ENCODE results near the gene C2CD3.

DNA sequence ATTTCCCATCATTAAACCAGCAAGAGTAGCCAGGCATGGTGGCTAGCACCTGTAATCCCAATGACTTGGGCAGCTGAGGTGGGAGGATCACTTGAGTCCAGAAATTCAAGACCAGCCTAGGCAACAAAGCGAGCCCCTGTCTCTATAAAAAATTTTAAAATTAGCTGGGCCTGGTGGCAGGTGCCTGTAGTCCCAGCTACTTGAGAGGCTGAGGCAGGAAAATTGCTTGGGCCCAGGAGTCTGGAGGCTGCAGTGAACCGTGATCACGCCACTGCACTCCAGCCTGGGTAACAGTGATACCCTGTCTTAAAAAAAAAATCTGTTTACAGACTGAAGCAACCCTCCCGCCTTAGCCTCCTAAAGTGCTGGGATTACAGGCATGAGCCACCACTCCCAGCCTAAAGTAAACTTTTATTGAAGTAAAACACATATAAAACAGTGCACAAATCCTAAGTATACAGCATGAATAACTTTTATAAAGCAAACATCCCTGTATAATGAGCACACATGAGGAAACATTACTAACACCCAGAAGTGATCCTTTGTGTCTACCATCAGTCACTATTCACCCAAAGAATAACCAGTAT lies 174.5 kb downstream of the C2CD3 start:
- no peak for TF ChIP-seq ZBED1 (IDR thresholded peaks at IDR 0.05; ENCODE audit: borderline replicate concordance)
- TF ChIP-seq EZH2 (IDR thresholded peaks at IDR 0.05; ENCODE audit: borderline replicate concordance, control insufficient read depth, low read depth, low read length) = no peak
- TF ChIP-seq ZBTB40 (IDR thresholded peaks at IDR 0.05; ENCODE audit: borderline replicate concordance) = no peak
- TF ChIP-seq, protein P1, sequence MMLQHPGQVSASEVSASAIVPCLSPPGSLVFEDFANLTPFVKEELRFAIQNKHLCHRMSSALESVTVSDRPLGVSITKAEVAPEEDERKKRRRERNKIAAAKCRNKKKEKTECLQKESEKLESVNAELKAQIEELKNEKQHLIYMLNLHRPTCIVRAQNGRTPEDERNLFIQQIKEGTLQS (IDR thresholded peaks at IDR 0.05; ENCODE audit: borderline replicate concordance, extremely low read depth, low read depth, low read length) = no peak
- no peak for TF ChIP-seq CREM (IDR thresholded peaks at IDR 0.05; ENCODE audit: low read depth)
- TF ChIP-seq, protein P2, sequence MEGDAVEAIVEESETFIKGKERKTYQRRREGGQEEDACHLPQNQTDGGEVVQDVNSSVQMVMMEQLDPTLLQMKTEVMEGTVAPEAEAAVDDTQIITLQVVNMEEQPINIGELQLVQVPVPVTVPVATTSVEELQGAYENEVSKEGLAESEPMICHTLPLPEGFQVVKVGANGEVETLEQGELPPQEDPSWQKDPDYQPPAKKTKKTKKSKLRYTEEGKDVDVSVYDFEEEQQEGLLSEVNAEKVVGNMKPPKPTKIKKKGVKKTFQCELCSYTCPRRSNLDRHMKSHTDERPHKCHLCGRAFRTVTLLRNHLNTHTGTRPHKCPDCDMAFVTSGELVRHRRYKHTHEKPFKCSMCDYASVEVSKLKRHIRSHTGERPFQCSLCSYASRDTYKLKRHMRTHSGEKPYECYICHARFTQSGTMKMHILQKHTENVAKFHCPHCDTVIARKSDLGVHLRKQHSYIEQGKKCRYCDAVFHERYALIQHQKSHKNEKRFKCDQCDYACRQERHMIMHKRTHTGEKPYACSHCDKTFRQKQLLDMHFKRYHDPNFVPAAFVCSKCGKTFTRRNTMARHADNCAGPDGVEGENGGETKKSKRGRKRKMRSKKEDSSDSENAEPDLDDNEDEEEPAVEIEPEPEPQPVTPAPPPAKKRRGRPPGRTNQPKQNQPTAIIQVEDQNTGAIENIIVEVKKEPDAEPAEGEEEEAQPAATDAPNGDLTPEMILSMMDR (IDR thresholded peaks at IDR 0.05 in 2 of 3, conservative IDR thresholded peaks at IDR 0.05 in 1 of 3; ENCODE audit: control insufficient read depth in 2 of 3, extremely low read depth in 1 of 3, insufficient read depth in 1 of 3, low read depth in 3 of 3, low read length in 3 of 3) = no peak
- no peak for TF ChIP-seq ZZZ3 (IDR thresholded peaks at IDR 0.05; ENCODE audit: control insufficient read depth, insufficient read length, low read depth)
- TF ChIP-seq RAD21 (IDR thresholded peaks at IDR 0.05; ENCODE audit: insufficient read depth, low read depth, low read length) = no peak
- TF ChIP-seq, protein P3, sequence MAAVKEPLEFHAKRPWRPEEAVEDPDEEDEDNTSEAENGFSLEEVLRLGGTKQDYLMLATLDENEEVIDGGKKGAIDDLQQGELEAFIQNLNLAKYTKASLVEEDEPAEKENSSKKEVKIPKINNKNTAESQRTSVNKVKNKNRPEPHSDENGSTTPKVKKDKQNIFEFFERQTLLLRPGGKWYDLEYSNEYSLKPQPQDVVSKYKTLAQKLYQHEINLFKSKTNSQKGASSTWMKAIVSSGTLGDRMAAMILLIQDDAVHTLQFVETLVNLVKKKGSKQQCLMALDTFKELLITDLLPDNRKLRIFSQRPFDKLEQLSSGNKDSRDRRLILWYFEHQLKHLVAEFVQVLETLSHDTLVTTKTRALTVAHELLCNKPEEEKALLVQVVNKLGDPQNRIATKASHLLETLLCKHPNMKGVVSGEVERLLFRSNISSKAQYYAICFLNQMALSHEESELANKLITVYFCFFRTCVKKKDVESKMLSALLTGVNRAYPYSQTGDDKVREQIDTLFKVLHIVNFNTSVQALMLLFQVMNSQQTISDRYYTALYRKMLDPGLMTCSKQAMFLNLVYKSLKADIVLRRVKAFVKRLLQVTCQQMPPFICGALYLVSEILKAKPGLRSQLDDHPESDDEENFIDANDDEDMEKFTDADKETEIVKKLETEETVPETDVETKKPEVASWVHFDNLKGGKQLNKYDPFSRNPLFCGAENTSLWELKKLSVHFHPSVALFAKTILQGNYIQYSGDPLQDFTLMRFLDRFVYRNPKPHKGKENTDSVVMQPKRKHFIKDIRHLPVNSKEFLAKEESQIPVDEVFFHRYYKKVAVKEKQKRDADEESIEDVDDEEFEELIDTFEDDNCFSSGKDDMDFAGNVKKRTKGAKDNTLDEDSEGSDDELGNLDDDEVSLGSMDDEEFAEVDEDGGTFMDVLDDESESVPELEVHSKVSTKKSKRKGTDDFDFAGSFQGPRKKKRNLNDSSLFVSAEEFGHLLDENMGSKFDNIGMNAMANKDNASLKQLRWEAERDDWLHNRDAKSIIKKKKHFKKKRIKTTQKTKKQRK (IDR thresholded peaks at IDR 0.05; ENCODE audit: low read depth, low read length) = no peak
- no peak for TF ChIP-seq TARDBP (IDR thresholded peaks at IDR 0.05; ENCODE audit: borderline replicate concordance)
- TF ChIP-seq MXI1 (IDR thresholded peaks at IDR 0.05; ENCODE audit: low read depth, low read length) = no peak
- no peak for TF ChIP-seq NFYB (IDR thresholded peaks at IDR 0.05; ENCODE audit: insufficient read depth, low read depth, low read length)
- TF ChIP-seq LARP7 (IDR thresholded peaks at IDR 0.05) = no peak
